HG03196 (cell line): ENCODE data around the gene MCC.

Experiments used
- ATAC-seq: cut with Tn5 transposase; IDR thresholded peaks from one replicate; pipeline ENCODE4 v1.9.1; 2021; ENCODE audit not compliant: unreplicated experiment

MCC gene

DNA sequence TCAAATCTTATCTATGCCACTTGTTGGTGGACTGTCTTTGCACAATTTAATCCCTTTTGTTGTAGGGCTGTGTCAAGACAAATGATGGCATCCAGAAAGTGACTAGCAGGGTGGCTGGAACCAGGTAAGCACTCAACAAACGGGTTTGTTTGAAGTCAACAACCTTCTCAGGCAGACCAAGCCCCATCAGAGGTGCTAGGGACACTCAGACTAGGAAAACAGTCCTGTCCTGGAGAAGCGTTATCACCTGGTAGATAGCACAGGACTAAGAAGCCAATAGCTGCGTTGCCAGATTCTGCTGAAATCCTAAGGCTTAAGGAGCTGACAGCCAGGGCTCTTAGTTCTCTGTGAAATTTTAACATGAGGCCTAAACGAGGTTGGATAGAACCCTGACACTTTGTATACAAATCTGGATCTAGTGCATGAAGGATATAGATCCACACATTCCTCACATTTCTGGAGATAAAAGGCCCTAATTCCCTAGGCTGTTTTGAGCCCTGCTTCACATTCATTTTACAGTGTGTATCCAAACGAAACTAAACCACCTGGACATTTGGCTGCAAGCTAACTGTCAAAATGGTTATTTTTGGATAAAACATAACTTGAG lies 331.9 kb downstream of the MCC start:
- ATAC-seq: no peak

DNA sequence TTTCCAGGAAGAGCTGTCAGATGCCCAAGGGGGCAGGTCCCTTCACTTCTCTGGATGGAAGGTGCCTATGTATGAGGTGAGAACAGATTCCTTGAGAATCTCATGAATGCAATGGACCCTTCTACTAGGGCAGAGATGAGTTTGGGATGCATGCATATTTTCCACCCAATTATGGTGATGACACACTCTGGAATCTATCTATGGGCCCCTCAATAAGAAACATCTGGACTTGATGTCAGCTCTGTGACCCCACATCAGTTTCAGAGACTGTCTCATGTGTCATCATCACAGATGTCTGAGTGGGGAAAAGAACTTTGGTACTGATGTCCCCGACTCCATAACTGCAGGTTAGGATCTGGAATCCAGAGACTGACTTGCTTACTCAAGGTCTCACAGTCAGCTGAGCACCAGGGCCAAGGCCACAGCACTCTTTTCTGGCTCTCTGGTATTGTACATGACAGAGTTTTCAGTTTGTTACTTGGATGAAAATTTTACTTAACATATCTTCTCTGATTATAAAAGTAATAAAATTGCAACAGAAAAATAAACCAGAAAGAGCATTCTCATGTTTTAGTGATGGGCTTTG lies 334.6 kb downstream of the MCC start:
- ATAC-seq: no peak

DNA sequence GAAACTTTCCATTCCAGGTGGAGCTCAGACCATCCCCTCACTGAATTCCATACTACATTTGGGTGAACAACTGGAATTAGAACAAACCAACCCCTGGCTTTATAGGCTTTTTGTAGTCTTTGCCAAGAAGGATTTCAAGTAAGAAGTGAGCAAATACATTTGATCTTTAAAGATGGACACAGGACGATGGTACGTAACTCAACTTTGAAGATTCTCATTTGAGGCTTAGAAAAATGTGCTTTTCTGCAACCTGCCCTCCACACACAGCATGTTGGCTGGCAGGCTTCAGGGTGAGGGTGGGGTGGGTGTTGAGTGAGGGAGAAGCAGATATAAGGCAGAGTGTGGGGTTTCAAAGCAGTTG lies 335.9 kb downstream of the MCC start:
- ATAC-seq: no peak

DNA sequence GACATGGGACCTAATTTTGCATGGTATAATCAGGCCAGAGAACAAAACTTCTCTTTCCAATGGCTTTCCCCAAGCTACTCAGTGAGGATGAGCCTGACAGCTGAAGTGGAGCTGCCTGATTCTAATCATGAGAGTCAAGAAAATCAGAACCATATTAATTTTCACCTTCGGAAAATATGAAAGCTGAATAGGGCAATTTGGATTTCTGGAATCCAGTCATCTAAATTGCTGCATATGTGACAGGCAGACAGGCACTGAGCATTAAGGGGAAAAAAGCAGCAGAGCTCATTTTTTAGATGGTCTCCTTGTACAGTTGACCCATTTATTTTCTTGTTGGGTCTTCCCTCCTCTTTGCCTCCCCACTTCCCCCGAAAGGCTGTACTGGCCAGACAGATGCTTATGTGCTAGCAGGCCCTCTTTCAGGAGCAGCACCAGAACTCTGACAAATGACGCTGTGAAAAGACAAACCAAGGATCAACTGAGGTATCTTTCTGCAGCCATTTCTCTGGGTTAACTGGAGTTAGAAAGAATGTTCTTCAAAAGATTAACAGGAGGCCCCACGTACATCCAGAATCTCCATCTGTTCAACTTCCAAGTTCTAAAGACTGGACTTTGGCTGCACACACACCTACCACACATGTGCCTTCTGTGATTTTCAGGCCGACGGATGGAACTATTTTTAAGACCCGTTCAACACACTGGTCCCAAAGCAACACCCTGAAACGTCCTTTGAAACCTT lies 336.4 kb downstream of the MCC start:
- ATAC-seq: no peak

DNA sequence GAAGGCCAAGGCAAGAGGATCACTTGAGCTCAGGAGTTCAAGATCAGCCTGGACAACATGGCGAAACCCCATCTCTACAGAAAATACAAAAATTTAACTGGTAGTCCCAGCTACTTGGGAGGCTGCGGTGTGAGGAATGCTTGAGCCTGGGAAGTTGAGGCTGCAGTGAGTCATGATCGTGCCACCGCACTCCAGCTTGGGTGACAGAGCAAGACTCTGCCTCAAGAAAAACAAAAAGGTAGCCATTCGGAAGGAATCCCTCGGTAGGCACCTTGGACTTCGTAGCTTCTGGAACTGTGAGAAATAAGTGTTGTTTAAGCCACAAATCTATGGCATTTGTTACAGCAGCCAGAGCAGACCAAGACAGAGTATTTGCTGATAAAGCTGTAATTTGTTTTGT lies 337.4 kb downstream of the MCC start:
- no peak for ATAC-seq

DNA sequence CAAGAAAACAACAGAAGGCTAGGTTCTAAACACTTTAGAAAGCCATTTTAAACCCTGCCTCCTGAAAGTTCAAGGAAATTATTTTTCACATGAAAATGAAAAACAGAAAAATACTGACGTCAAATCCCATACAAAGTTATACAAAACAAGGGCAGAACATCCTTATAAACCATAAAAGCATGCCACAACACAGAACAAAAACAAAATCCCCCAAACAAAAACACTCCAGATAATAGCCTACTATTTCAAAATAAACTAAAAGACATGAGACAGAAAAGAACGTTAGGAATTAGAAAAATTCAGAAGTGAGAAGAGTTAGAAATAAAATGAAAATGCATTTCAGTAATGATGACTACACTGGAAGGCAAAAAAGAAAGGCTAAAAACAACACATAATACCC lies 338.0 kb downstream of the MCC start:
- no peak for ATAC-seq

DNA sequence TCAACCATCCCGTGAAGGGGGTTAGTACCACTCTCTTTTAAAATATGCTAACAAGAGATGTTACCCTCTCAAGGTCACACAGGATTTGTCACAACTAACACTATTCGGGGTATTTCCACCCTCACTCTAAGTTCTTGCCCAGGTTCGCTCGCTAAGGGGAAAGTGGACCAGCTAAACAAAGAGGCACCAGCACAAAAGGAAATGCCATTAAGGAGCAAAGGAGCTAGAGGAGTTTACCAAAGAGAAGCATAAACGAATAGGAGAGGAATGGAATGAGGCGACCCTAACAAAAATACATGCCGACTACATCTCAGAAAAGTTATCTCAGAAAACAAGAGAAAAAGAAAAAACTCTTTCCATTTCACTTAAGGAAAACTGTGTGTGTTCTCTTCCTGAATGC lies 340.7 kb downstream of the MCC start:
- no peak for ATAC-seq

DNA sequence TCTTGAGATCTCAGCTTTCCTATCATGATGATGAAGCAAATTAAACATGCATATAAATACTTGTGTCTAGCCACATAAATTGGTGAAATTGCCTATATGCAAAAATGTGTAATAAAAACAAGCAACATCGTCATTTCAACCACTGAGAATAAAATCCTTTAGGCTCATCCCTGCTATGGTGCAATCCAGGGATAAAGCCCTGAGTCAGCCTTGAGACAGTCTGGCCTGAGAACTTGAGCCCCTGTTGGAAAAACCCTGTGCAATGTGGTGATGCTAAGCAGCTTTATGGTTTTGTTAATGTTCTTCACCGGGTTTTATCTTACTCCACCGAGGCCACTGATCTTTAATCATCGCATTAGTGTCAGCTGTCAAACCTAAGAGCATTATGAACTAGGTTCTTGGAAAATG lies 341.1 kb downstream of the MCC start:
- ATAC-seq: no peak

DNA sequence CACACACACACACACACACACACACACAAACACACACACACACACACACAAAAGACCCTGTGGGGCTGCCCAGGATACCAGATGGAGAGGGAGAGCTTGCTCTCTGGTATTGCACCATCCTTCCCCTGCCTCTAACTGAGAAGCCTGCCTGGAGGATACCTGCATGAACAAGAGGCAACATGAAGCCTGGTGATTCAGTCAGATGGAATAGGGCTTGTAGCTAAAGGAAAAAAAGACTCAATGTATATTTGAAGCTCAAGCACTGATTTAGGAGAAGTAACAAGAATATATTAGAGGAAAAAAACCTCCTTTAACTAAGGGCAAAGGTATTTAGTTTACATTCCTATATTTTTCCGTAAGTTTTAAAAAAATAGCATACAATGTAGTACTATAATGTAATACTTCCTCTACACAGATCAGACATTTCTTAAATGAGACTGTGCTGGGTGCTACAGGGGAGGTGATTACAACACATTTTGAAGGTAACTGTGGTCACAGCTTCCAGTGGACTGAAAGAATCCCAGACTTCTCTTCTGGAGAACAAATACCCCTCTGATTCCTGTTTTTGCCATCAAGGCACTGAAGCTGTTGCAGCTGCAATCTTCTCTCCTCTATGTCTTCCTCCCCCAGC lies 342.4 kb downstream of the MCC start:
- no peak for ATAC-seq

DNA sequence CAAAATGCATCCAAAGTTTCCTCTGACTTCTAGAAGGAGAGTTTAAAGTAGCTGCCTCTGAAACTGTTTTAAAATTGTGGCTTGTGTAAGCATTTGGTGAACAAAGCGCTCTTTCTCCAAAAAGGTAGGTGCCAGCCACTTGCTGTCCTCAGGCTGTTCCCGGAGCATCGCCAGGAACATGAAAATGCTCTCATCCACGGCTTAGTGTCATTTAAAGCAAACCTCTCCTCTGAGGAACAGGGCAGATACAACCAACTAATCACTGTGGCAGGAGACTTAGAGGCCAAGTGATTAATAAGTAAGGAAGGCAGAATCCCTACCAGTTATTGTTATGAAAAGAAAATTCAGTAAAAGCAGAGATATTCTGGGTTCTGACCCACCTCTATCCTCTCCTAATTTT lies 346.1 kb downstream of the MCC start:
- no peak for ATAC-seq

DNA sequence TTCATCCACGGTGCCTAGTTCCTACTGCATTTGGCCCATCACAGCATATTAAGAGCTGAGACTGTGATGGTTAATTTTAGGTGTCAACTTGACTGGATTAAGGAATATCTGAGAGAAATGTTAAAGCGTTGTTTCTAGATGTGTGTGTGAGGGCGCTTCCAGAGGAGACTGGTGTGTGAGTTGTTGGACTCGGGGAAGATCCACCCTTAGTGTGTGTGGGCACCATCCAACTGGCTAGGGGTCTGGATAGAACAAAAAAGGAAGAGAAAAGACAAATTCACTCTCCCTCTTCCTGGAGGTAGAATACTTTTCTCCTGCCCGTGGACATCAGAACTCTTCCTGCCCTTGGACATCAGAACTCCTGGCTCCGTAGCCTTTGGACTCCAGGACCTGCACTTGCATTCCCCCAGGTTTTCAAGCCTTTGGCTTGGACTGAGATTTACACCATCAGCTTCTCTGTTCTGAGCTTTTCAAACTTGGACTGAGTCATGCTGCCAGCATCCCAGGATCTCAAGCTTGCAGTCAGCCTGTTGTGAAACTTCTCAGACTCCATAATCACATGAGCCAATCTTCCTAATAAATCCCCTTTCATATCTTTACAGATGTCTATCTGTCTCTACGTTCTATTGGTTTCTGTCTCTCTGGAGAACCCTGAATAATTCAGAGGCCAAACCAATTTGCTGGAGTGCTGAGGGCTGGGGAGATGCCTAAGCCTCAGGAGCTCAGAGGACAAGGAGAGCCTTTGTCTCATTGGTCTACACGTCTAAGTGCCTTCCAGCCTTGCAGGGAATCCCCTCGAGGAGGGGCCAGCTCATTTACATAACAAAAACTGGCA lies 347.2 kb downstream of the MCC start:
- no peak for ATAC-seq

DNA sequence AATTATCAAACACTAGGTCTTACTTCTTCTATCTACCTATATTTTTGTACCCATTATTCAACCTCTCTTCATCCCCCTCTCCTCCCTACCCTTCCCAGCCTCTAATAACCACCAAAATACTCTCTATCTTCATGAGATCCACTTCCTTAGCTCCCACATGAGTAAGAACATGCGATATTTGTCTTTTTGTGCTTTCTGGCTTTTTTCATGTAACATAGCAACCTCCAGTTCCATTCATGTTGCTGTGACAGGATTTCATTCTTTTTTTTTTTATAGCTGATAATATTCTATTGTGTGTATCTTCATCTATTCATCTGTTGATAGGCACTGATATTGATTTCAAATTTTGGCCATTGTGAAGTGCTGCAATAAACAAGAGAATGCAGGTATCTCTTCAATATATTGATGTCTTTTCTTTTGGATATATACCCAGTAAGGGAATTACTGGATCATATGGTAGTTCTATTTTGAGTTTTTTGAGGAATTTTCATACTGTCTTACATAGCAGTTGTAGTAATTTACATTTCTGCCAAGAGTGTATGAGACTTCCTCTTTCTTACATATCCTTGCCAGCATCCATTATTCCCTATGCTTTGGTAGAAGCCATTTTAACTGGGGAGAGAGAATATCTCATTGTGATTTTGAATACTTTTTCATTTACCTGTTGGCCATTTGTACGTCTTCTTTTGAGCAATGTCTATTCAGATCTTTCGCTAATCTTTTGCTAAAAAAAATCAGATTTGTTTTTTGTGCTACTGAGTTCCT lies 354.9 kb downstream of the MCC start:
- no peak for ATAC-seq

DNA sequence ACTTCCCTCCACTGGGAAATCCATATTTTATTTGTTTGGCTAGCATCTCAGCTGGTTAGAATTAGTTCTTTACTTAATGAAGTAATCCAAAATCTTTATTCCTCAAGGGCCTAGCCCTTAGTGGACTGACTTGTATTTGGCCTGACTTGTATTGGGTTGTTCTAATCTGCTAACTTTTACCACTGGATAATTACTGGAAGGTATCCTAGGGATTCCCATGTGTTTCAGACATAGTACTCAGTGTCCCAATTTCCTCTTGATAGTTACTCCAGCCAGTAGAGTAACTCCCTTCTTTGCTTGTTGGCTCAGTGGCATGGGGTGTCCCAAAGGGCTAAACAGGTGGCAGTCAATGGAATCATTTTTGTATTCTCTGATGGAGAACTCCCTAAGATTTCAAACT lies 355.7 kb downstream of the MCC start:
- no peak for ATAC-seq

DNA sequence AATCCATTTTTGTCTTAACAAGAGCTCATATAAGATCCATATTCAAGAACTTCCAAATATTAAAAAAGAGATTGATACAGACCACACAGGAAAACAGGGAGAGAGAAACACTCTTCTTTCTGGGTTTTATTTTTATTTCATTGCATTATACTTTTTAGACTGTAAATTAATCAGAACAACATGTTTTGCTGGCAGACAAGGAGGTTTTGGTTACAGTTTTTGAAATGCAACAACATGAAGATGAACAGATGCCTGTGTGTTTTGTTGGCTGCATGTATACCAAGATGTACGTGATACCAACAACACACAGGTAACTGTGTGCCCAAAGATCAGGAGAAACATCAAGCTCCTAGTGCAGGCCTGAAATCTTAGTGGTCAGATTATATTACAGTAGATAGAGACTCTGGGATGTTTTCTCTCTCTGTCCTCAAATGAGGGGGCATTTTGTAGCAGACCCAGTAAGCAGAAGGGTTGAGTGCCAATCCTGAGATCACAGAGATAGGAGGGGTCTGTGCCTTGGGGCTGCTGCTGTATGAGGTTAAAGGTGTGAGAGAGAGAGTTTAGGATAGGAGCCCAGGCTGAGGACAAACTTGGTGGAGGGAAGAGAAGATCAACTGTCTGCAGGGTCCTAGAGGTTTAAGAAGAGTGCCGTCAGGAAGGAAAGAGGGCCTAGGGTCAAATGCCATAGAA lies 359.5 kb downstream of the MCC start:
- ATAC-seq: no peak

DNA sequence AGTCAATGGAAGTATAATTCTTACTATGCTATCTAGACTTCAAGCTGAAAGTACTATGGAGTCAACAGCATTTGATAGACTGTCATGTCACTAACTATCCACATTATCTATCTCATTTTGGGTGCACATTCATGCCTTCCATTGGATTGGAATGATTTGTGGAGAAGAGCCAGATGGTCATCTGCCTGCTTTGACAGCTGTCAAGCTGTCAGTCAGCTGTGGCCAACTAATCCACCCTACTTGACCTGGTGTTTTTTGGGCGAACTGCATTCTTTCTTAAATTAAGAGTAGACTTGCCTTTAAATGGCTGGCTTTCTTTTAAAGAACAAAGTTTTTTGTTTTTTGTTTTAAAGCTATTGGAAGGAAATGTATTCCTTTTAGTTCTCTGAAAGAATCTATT lies 360.2 kb downstream of the MCC start:
- ATAC-seq: no peak

DNA sequence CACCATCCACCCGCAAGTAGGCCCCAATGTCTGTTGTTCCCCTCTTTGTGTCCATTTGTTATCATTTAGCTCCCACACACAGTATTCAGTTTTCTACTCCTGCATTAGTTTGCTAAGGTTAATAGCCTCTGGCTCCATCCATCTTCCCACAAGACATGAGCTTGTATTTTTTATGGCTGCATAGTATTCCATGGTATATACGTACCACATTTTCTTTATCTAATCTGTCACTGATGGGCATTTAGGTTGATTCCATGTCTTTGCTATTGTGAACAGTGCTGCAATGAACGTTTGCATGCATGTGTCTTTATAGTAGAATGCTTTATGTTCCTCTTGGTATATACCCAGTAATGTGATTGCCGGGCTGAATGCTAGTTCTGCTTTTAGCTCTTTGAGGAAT lies 361.2 kb downstream of the MCC start:
- no peak for ATAC-seq

DNA sequence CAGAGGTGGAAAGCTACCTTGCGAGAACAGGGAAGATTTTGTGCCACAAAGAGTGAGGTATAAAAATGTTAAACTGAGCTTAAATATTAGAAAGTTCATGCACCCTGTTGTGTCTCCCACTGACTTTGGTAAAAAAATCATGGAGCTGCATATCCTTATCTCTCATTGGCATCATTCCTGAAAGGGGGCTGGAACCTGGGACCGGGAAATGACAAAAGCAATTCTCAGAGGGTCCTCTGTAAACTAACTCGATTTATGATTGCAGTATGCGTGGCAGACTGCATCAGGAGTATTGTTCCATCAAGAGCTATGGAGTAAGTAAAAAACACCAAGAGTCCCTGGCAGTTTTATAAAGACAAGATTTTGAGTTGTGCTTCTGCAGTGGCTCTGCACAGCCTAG lies 362.9 kb downstream of the MCC start:
- ATAC-seq: no peak

DNA sequence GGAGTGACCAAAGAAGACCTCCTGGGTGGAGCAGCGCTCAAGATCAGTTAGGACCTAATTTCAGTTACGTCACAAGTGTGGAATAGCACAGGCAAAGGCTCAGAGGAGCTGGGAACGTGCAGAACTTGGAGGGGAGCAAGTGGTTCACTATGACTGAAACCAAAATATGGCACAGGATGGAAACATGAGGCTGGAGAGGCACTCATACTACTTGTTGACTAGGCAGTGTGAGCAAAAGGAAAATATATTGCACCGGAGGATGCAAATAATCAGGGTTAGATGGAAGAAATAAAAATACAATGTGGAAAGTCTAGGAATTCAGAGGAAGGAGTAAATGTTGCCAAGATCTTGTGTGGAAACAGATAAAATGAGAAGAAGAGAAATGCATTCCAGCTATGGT lies 363.3 kb downstream of the MCC start:
- no peak for ATAC-seq

DNA sequence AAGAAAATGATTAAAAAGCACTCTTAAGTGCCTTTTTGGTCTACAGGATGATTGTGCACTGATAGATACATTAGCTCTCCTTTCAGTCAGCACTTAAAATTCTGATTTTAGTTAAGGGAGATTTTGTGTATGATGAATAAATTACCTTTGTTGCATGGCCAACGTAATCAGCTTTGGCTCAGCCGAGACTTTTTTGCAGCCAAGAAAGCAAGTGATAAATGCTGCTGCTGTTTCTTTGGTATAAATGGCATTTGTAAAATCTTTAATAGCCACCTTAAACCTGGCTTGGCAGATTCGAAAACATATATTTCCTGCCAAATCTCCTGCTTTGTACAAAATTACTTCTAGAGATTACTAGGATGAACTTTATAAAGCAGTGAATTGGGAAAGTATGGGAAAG lies 364.0 kb downstream of the MCC start:
- ATAC-seq: no peak

DNA sequence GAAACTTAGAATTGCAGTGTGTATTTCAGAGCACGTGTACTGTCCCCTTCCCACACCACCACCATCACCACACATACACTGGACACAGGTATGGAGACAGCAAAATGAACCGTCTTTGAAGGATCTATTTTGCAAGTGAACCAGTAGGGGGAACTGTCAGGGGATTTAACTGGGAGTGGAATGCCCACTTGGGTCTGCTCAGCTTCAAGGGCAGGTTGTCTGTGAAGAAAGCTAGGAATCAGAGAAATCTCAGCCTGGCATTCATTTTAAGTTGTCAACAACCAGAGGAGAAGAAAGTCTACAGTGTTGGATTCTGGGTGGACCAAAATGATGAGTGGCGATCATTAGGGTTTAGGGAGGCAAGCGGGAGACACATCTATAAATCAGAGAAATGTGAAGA lies 364.6 kb downstream of the MCC start:
- ATAC-seq: no peak
